HepG2 (cell line): ENCODE data around the gene CALML6. TPM values are rescaled to one million over a fixed set of nuclear protein-coding genes. Genes with fewer than 3 reads are reported as not detected.

Source experiments
- DMTF1 ChIP-seq: sonication (generic); formaldehyde crosslinking; IDR thresholded peaks from 2 replicates; pipeline ENCODE4 v1.4.0; 2020; ENCODE audit warnings: mild to moderate bottlenecking, missing genetic modification reagents
- DNMT1 ChIP-seq: sonication (generic); formaldehyde crosslinking; IDR thresholded peaks from 2 replicates; pipeline ENCODE4 v1.5.1; 2020; ENCODE audit warnings: mild to moderate bottlenecking, missing genetic modification reagents
- KAT8 ChIP-seq: IDR thresholded peaks from 2 replicates; pipeline ENCODE4 v1.6.1; 2016; ENCODE audit warnings: missing genetic modification reagents, missing compliant biosample characterization
- KLF9 ChIP-seq: IDR thresholded peaks from 2 replicates; pipeline ENCODE4 v1.6.1; 2016; ENCODE audit warnings: low read depth
- NBN ChIP-seq: fragments of 450-650 bp; conservative IDR thresholded peaks from 2 replicates; pipeline ENCODE4 v1.6.1; 2017
- NPAS2 ChIP-seq: sonication (generic); formaldehyde crosslinking; IDR thresholded peaks from 2 replicates; pipeline ENCODE4 v1.8.0; 2022; ENCODE audit warnings: mild to moderate bottlenecking, missing genetic modification reagents, borderline replicate concordance
- ONECUT2 ChIP-seq: sonication (generic); formaldehyde crosslinking; IDR thresholded peaks from 2 replicates; pipeline ENCODE4 v1.4.0; 2020; ENCODE audit warnings: missing genetic modification reagents
- PBX2 ChIP-seq: IDR thresholded peaks from 2 replicates; pipeline ENCODE4 v1.6.1; 2016; ENCODE audit warnings: control low read depth
- PHB2 ChIP-seq: fragments of 450-650 bp; IDR thresholded peaks from 2 replicates; pipeline ENCODE4 v1.6.1; 2018; ENCODE audit not compliant: partially characterized antibody
- PITX1 ChIP-seq: sonication (generic); formaldehyde crosslinking; IDR thresholded peaks from 2 replicates; pipeline ENCODE4 v1.5.1; 2020; ENCODE audit warnings: mild to moderate bottlenecking, missing genetic modification reagents
- REPIN1 ChIP-seq: sonication (generic); formaldehyde crosslinking; IDR thresholded peaks from 2 replicates; pipeline ENCODE4 v1.8.0; 2022; ENCODE audit warnings: missing genetic modification reagents, low read depth, mild to moderate bottlenecking, borderline replicate concordance
- RNF219 ChIP-seq: sonication (generic); formaldehyde crosslinking; IDR thresholded peaks from 2 replicates; pipeline ENCODE4 v1.5.0; 2020; ENCODE audit warnings: mild to moderate bottlenecking, missing genetic modification reagents
- SNAI1 ChIP-seq: sonication (generic); formaldehyde crosslinking; IDR thresholded peaks from 2 replicates; pipeline ENCODE4 v1.5.0; 2020; ENCODE audit warnings: mild to moderate bottlenecking, missing genetic modification reagents, borderline replicate concordance
- TBL1XR1 ChIP-seq: fragments of 150-350 bp; IDR thresholded peaks from 2 replicates; pipeline ENCODE4 v1.6.1; 2014; ENCODE audit warnings: borderline replicate concordance, low read length; ENCODE audit not compliant: partially characterized antibody
- TBX2 ChIP-seq: sonication (generic); formaldehyde crosslinking; IDR thresholded peaks from 2 replicates; pipeline ENCODE4 v1.5.0; 2020; ENCODE audit warnings: missing genetic modification reagents, mild to moderate bottlenecking, borderline replicate concordance
- TCF12 ChIP-seq, 2 experiments: fragments of 450-650 bp in 1 of 2; sonication (generic) in 1 of 2; formaldehyde crosslinking in 1 of 2; IDR thresholded peaks; 2 replicates each; pipeline versions ENCODE4 v1.6.1 to v1.8.0; 2017 to 2022; ENCODE audit warnings: antibody characterized with exemption in 1 of 2, mild to moderate bottlenecking in 1 of 2, missing genetic modification reagents in 1 of 2, moderate library complexity in 1 of 2
- ZMAT5 ChIP-seq: sonication (generic); formaldehyde crosslinking; IDR thresholded peaks from 2 replicates; pipeline ENCODE4 v1.5.0; 2020; ENCODE audit warnings: mild to moderate bottlenecking, low read depth, missing genetic modification reagents, borderline replicate concordance
- ZNF138 ChIP-seq: sonication (generic); formaldehyde crosslinking; IDR thresholded peaks from 2 replicates; pipeline ENCODE4 v1.5.0; 2020; ENCODE audit warnings: mild to moderate bottlenecking, low read depth, missing genetic modification reagents
- ZNF331 ChIP-seq: sonication (generic); formaldehyde crosslinking; IDR thresholded peaks from 2 replicates; pipeline ENCODE4 v1.4.0; 2020; ENCODE audit warnings: missing genetic modification reagents
- ZNF597 ChIP-seq: sonication (generic); formaldehyde crosslinking; IDR thresholded peaks from 2 replicates; pipeline ENCODE4 v1.5.0; 2020; ENCODE audit warnings: missing genetic modification reagents
- ZNF607 ChIP-seq: sonication (generic); formaldehyde crosslinking; IDR thresholded peaks from 2 replicates; pipeline ENCODE4 v1.5.1; 2020; ENCODE audit warnings: missing genetic modification reagents, mild to moderate bottlenecking, borderline replicate concordance
- ZSCAN21 ChIP-seq: sonication (generic); formaldehyde crosslinking; IDR thresholded peaks from 2 replicates; pipeline ENCODE4 v1.8.0; 2022; ENCODE audit warnings: mild to moderate bottlenecking, missing genetic modification reagents, moderate library complexity, borderline replicate concordance
- polyA plus RNA-seq, 8 experiments: library from polyadenylated mRNA; depleted of rRNA in 3 of 8; stranded (reverse) in 7 of 8; unstranded in 1 of 8; fragments of >200 nt; fragmentation: Illumina TruSeq in 4 of 8; extraction: Trizol in 4 of 8; gene quantifications; 2 replicates each; pipeline versions ENCODE4 v1.2.1 to v1.2.3, GENCODE V29; 2011 to 2016; ENCODE audit warnings: low read depth in 4 of 8, missing spikeins in 1 of 8, mixed read lengths in 1 of 8; ENCODE audit not compliant: insufficient read depth in 1 of 8
- total RNA-seq, 5 experiments: library from RNA; depleted of rRNA; stranded (reverse); fragments of >200 nt; fragmentation: Illumina TruSeq; extraction: Trizol; gene quantifications; 2 replicates each; pipeline ENCODE4 v1.2.3, GENCODE V29; 2016; ENCODE audit warnings: low read depth in 1 of 5

The CALML6 gene
- total and polyA plus RNA-seq, 2 of the 13 experiments (the other 11 are each of a cell fraction or from before 2014, with no cell fraction given) = 0.11 to 0.12 TPM

GRCh38 chr1:1942753-1943656 is 27.9 kb downstream of the CALML6 start (continued):
- no peak; the same call in 1 of the 2 replicates for TF ChIP-seq DMTF1 (CRISPR knock-in tag)
- TF ChIP-seq ZNF331 (CRISPR knock-in tag) = peak; percentile 92
- TF ChIP-seq PBX2 = no peak
- TF ChIP-seq KAT8 = peak; percentile 84
- TF ChIP-seq ONECUT2 (CRISPR knock-in tag) = no peak
- TF ChIP-seq RNF219 = no peak
- peak; percentile 78 for TF ChIP-seq ZSCAN21
- no peak; the same call in 1 of the 2 replicates for TF ChIP-seq ZNF607 (CRISPR knock-in tag)
- no peak for TF ChIP-seq ZNF597 (CRISPR knock-in tag)
- no peak for TF ChIP-seq KLF9 (CRISPR knock-in tag)
- TF ChIP-seq SNAI1 (CRISPR knock-in tag) = no peak
- peak; percentile 81 for TF ChIP-seq TBX2
- peak; percentile 56; the same call in 1 of the 2 replicates for TF ChIP-seq PITX1 (CRISPR knock-in tag)
- TF ChIP-seq TBL1XR1 = peak; percentile 68
- no peak for TF ChIP-seq ZMAT5 (CRISPR knock-in tag)
- TF ChIP-seq TCF12 (IDR thresholded peaks at IDR 0.05) = no peak
- TF ChIP-seq TCF12 (CRISPR knock-in tag; IDR thresholded peaks at IDR 0.05) = peak; percentile 64
- TF ChIP-seq PHB2 = no peak
- TF ChIP-seq NBN = no peak
- no peak; the same call in 1 of the 2 replicates for TF ChIP-seq DNMT1
- TF ChIP-seq NPAS2 = no peak
- TF ChIP-seq ZNF138 = peak; percentile 26; the same call in 1 of the 2 replicates
- TF ChIP-seq REPIN1 = no peak
